ACC112 (cell line): ENCODE results near the gene TRMT1L.
A peak's percentile ranks its signal among the peaks of the same experiment; 100 is the strongest.

ENCODE experiments used
- H2AFZ ChIP-seq: fragments of 200-600 bp; sonication (generic); one replicate; pipeline ENCODE4 v1.6.0; 2017; ENCODE audit warnings: antibody characterized with exemption, low read length; ENCODE audit not compliant: unreplicated experiment
- H3K27ac ChIP-seq: fragments of 200-600 bp; sonication (generic); 2 replicates; pipeline ENCODE4 v1.5.1; 2014; ENCODE audit warnings: low read depth, mild to moderate bottlenecking, antibody characterized with exemption, low read length, moderate library complexity
- H3K27me3 ChIP-seq: fragments of 200-600 bp; sonication (generic); 2 replicates; pipeline ENCODE4 v1.6.1; 2014; ENCODE audit warnings: mild to moderate bottlenecking, antibody characterized with exemption, low read length, moderate library complexity, mixed read lengths; ENCODE audit not compliant: insufficient read depth
- H3K36me3 ChIP-seq: fragments of 200-600 bp; sonication (generic); 2 replicates; pipeline ENCODE4 v1.6.1; 2016; ENCODE audit warnings: mild to moderate bottlenecking, antibody characterized with exemption, low read length, moderate library complexity, mixed read lengths; ENCODE audit not compliant: insufficient read depth
- H3K4me1 ChIP-seq: fragments of 200-600 bp; sonication (generic); one replicate; pipeline ENCODE4 v1.6.1; 2016; ENCODE audit warnings: low read length, mixed read lengths; ENCODE audit not compliant: insufficient read depth, unreplicated experiment, control insufficient read depth
- H3K4me3 ChIP-seq: fragments of 200-600 bp; sonication (generic); 2 replicates; pipeline ENCODE4 v1.5.1; 2014; ENCODE audit warnings: mild to moderate bottlenecking, low read depth, low read length
- H3K79me2 ChIP-seq: fragments of 200-600 bp; sonication (generic); one replicate; pipeline ENCODE4 v1.6.0; 2016; ENCODE audit warnings: low read length; ENCODE audit not compliant: control insufficient read depth, unreplicated experiment, insufficient read depth

TRMT1L gene

GRCh38 chr1:185156288-185156853, 382 bp downstream of the TRMT1L start:
- peak overlapping the region; percentile 85 for H3K4me3 ChIP-seq
- H3K4me1 ChIP-seq, result peaks cover 27% of the 10 kb centered on the region
- H3K27ac ChIP-seq, result peak overlapping the region; percentile 71

GRCh38 chr1:185155600-185156287, 1.0 kb downstream of the TRMT1L start:
- Histone ChIP-seq H3K36me3 (peaks cover 5% of the 10 kb centered on the region), H2AFZ (peak overlapping the region; percentile 91), H3K27me3 (no peaks in the 10 kb centered on the region), H3K27ac (peak overlapping the region; percentile 71), H3K4me3 (peak overlapping the region; percentile 85), H3K79me2 (peaks cover 27% of the 10 kb centered on the region), H3K4me1 (peaks cover 27% of the 10 kb centered on the region)

More at GRCh38 chr1:185156288-185156853, 382 bp downstream of the TRMT1L start:
- no peaks in the 10 kb centered on the region for H3K27me3 ChIP-seq
- H3K36me3 ChIP-seq, result peaks cover 1% of the 10 kb centered on the region; the same call in 1 of the 2 replicates
- peak overlapping the region; percentile 91 for H2AFZ ChIP-seq
- peaks cover 27% of the 10 kb centered on the region for H3K79me2 ChIP-seq

GRCh38 chr1:185154912-185155513, 1.7 kb downstream of the TRMT1L start:
- Histone ChIP-seq H3K4me3 (peak overlapping the region; percentile 85), H3K36me3 (peaks cover 12% of the 10 kb centered on the region), H3K79me2 (peaks cover 27% of the 10 kb centered on the region), H2AFZ (peak overlapping the region; percentile 91), H3K27me3 (no peaks in the 10 kb centered on the region), H3K4me1 (peaks cover 25% of the 10 kb centered on the region), H3K27ac (no peak overlapping the region)

GRCh38 chr1:185152187-185152767, 4.5 kb downstream of the TRMT1L start:
- Histone ChIP-seq H3K79me2 (peaks cover 27% of the 10 kb centered on the region), H3K4me3 (no peak overlapping the region), H3K27ac (no peak overlapping the region), H3K27me3 (no peaks in the 10 kb centered on the region), H3K4me1 (peaks cover 18% of the 10 kb centered on the region), H3K36me3 (peaks cover 23% of the 10 kb centered on the region), H2AFZ (no peak overlapping the region)

GRCh38 chr1:185151215-185151614, 5.5 kb downstream of the TRMT1L start:
- Histone ChIP-seq H3K27me3 (no peaks in the 10 kb centered on the region), H3K4me3 (no peak overlapping the region), H3K27ac (no peak overlapping the region), H2AFZ (no peak overlapping the region), H3K79me2 (peaks cover 25% of the 10 kb centered on the region), H3K36me3 (peaks cover 25% of the 10 kb centered on the region), H3K4me1 (peaks cover 18% of the 10 kb centered on the region)

GRCh38 chr1:185144233-185144632, 12.5 kb downstream of the TRMT1L start:
- Histone ChIP-seq H3K27ac (no peak overlapping the region; the same call in 1 of the 2 replicates), H2AFZ (no peak overlapping the region), H3K4me3 (no peak overlapping the region), H3K27me3 (no peaks in the 10 kb centered on the region), H3K36me3 (peaks cover 18% of the 10 kb centered on the region; the same call in 1 of the 2 replicates), H3K79me2 (no peaks in the 10 kb centered on the region), H3K4me1 (peaks cover 3% of the 10 kb centered on the region)

- no peaks in the 10 kb centered on the region for H3K4me1 ChIP-seq
- no peaks in the 10 kb centered on the region for H3K27me3 ChIP-seq
- H3K79me2 ChIP-seq, result no peaks in the 10 kb centered on the region
- no peak overlapping the region for H3K4me3 ChIP-seq
- peaks cover 29% of the 10 kb centered on the region for H3K36me3 ChIP-seq
- H2AFZ ChIP-seq, result no peak overlapping the region
- H3K27ac ChIP-seq, result no peak overlapping the region
Measured at GRCh38 chr1:185139246-185139645, 17.5 kb downstream of the TRMT1L start.

GRCh38 chr1:185137896-185138545, 18.7 kb downstream of the TRMT1L start:
- no peaks in the 10 kb centered on the region for H3K79me2 ChIP-seq
- H3K36me3 ChIP-seq, result peaks cover 41% of the 10 kb centered on the region
- H2AFZ ChIP-seq, result no peak overlapping the region
- no peak overlapping the region for H3K27ac ChIP-seq
- H3K27me3 ChIP-seq, result no peaks in the 10 kb centered on the region
- no peaks in the 10 kb centered on the region for H3K4me1 ChIP-seq
- H3K4me3 ChIP-seq, result no peak overlapping the region

GRCh38 chr1:185132534-185132933, 24.2 kb downstream of the TRMT1L start:
- Histone ChIP-seq H3K36me3 (peaks cover 49% of the 10 kb centered on the region), H3K27ac (no peak overlapping the region), H3K79me2 (no peaks in the 10 kb centered on the region), H2AFZ (no peak overlapping the region), H3K4me1 (no peaks in the 10 kb centered on the region), H3K4me3 (no peak overlapping the region), H3K27me3 (no peaks in the 10 kb centered on the region)

- Histone ChIP-seq H3K27ac (no peak overlapping the region), H2AFZ (no peak overlapping the region), H3K79me2 (no peaks in the 10 kb centered on the region), H3K4me1 (no peaks in the 10 kb centered on the region), H3K4me3 (no peak overlapping the region), H3K27me3 (no peaks in the 10 kb centered on the region), H3K36me3 (peaks cover 33% of the 10 kb centered on the region)
Measured at GRCh38 chr1:185129708-185130107, 27.0 kb downstream of the TRMT1L start.
